Left kidney (tissue), 2 donors: ENCODE data around the gene ACTG2. TPM values are rescaled to one million over a fixed set of nuclear protein-coding genes. Genes with fewer than 3 reads are reported as not detected.

ENCODE experiments used
- DNase-seq: peaks from one replicate; pipeline ENCODE4 v3.0.0-alpha.2; 2013
- polyA plus RNA-seq: library from polyadenylated mRNA; unstranded; fragments of 120-200 nt; gene quantifications from one replicate; pipeline ENCODE4 v1.2.1, GENCODE V29; 2013; ENCODE audit not compliant: insufficient read length

The ACTG2 gene
- polyA plus RNA-seq, 1 donor = 0.40 TPM

DNA sequence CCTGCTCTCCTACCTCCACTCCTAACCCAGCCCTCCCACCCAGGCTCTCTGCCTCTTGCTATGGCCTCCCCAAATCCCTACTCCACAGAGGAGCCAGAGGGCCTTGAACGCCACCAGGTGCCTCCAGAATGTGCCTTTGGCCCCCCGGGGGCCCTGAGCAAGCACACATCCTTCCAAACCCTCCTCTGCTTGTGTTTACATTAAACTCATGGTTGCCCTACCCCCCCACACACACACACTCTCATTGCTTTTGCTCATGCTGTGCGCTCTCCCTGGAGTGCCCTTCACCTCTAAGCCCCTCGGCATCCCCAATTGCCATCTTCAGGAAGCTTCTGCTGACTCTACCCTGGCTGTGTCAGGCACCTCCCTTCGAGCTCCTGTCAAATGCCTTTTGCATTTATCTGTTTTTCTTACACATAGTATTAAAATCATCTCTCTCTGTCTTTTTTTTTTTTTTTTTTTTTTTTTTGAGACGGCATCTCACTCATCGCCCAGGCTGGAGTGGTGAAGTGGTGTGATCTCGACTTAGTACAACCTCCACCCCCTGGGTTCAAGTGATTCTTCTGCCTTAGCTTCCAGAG, 75.6 kb downstream of the ACTG2 start:
- no peak for DNase-seq

DNA sequence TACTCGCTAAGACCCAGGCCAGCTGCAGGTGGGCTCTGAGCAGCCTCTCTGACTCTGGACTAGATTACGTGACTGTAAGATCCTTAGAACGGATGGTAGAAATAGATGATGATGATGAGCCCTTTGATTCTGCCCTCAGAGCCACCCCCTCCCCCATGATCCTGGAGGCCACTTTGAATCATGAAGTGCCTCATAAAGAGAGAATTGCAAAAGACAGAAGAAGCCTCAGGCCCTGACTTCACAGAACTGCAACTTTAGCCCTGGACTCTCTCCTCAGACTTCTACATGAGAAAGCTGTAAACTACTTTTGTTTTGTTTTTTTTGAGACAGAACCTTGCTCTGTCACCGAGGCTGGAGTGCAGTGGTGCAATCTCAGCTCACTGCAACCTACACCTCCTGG, 76.5 kb downstream of the ACTG2 start:
- no peak for DNase-seq

Other genes starting within 250 kb of the ACTG2 start
- gene TPRKB, start 155.7 kb upstream of the ACTG2 start, polyA plus RNA-seq = 78.6 TPM
- gene DUSP11, start 112.9 kb upstream of the ACTG2 start, polyA plus RNA-seq = 34.1 TPM
- not detected for gene C2orf78, start 108.8 kb upstream of the ACTG2 start, polyA plus RNA-seq
- gene STAMBP, start 64.0 kb upstream of the ACTG2 start, polyA plus RNA-seq = 63.8 TPM
- gene DGUOK, start 33.9 kb downstream of the ACTG2 start, polyA plus RNA-seq = 66.3 TPM
- 26.2 TPM for gene TET3, start 91.9 kb downstream of the ACTG2 start, polyA plus RNA-seq